BLaER1 treated with 17β-estradiol and CSF1 and Interleukin-3, amounts not matched to agents 10 nM and 100 nM (cell line): ENCODE results near the gene ELAVL2.

ENCODE experiments used
- H3K27ac ChIP-seq, 11 experiments: shearing (Covaris generic); formaldehyde crosslinking; 2 replicates each; pipeline ENCODE4 v1.8.1; 2022
- H3K27me3 ChIP-seq, 11 experiments: shearing (Covaris generic); formaldehyde crosslinking; 2 replicates each; pipeline ENCODE4 v1.8.1; 2022
- H3K36me3 ChIP-seq, 11 experiments: shearing (Covaris generic); formaldehyde crosslinking; 2 replicates each; pipeline ENCODE4 v1.8.1; 2022
- H3K4me1 ChIP-seq, 10 experiments: shearing (Covaris generic); formaldehyde crosslinking; 2 replicates each; pipeline ENCODE4 v1.8.1; 2022
- H3K4me2 ChIP-seq, 11 experiments: shearing (Covaris generic); formaldehyde crosslinking; 2 replicates each; pipeline ENCODE4 v1.8.1; 2022
- H3K4me3 ChIP-seq, 10 experiments: shearing (Covaris generic); formaldehyde crosslinking; 2 replicates each; pipeline ENCODE4 v1.8.1; 2022
- H3K9ac ChIP-seq, 11 experiments: shearing (Covaris generic); formaldehyde crosslinking; 2 replicates each; pipeline ENCODE4 v1.8.1; 2022
- H3K9me3 ChIP-seq, 11 experiments: shearing (Covaris generic); formaldehyde crosslinking; replicated peaks in 1 of 11; 2 replicates each; pipeline ENCODE4 v1.8.1; 2022
- H4K20me1 ChIP-seq, 11 experiments: shearing (Covaris generic); formaldehyde crosslinking; 2 replicates each; pipeline ENCODE4 v1.8.1; 2022
- Cebpa-rat ChIP-seq, 11 experiments: shearing (Covaris generic); IDR thresholded peaks; 2 replicates each; pipeline ENCODE4 v1.8.1; 2022

Gene ELAVL2

GRCh38 chr9:23826120-23826629 is at the start of gene ELAVL2:
TSS of gene ELAVL2 (minus strand) at chr9:23826240. CDS start at chr9:23762234, 64,006 bp downstream.
- no peak within 1 kb of the TSS for H3K27ac ChIP-seq

GRCh38 chr9:23858234-23858633 is 32.2 kb upstream of the ELAVL2 start:
- Histone ChIP-seq H3K27ac (no peak overlapping the region), H3K4me2 (no peak overlapping the region), H4K20me1 (no peaks in the 10 kb centered on the region), H3K9me3 (no peaks in the 10 kb centered on the region; a peak in 1 of 22 replicates), H3K4me3 (no peak overlapping the region), H3K27me3 (no peaks in the 10 kb centered on the region), H3K9ac (no peak overlapping the region), H3K36me3 (no peaks in the 10 kb centered on the region), H3K4me1 (no peaks in the 10 kb centered on the region)
- TF ChIP-seq Cebpa-rat (IDR thresholded peaks at IDR 0.05), result no peak

More at GRCh38 chr9:23826120-23826629, at the start of gene ELAVL2:
- Histone ChIP-seq H4K20me1 (no peaks in the 10 kb centered on the region), H3K9ac (no peak within 1 kb of the TSS), H3K4me3 (no peak within 1 kb of the TSS), H3K4me1 (no peaks in the 10 kb centered on the region), H3K36me3 (no peaks in the 10 kb centered on the region), H3K4me2 (no peak within 1 kb of the TSS), H3K9me3 (peaks cover 22 to 38% (median 28%) of the 10 kb centered on the region in 11 experiments), H3K27me3 (0 out of 22 replicates have a peak, but pooled peaks cover 0 to under 1% (median 0%) of the 10 kb centered on the region in 11 experiments)
- TF ChIP-seq Cebpa-rat (IDR thresholded peaks at IDR 0.05), result no peak

DNA sequence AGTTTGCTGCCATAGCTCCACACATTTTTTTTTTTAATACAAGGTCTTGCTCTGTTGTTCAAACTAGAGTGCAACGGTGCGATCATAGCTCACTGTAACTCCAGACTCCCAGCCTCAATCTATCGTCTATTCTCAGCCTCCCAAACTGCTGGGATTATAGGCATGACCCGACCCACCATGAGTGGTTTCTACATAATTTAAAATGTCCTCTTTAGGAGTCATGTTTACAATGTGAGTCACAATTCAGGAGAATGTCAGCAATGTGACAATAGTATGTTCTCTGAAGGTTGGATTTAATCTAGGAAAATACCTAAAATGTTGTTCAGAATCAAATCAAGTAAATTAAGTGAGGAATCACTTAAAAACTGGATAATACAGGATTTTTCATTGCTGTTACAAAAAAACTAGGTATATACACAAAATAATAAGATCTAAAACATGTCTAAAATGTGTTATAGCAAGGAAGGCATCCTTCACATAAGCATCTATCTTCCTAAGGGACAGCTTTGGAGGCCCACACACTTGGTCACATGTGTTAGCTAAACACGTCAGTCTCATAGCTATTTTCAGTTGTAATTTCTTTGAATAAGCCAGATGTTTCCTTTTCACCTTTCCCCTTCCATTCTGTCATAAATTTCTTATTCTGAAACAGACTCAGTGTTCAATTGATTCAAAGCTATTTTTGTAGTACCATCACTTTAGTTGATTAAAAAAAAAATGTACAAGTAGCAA is 30.0 kb upstream of the ELAVL2 start:
- Histone ChIP-seq H3K27ac (no peak overlapping the region), H4K20me1 (no peaks in the 10 kb centered on the region), H3K9ac (no peak overlapping the region), H3K9me3 (peaks cover 1 to 7% (median 4%) of the 10 kb centered on the region in 11 experiments; a peak in 14 of 22 replicates), H3K4me3 (no peak overlapping the region), H3K4me2 (no peak overlapping the region; a peak in 1 of 22 replicates), H3K4me1 (no peaks in the 10 kb centered on the region), H3K36me3 (no peaks in the 10 kb centered on the region), H3K27me3 (no peaks in the 10 kb centered on the region)
- TF ChIP-seq Cebpa-rat (IDR thresholded peaks at IDR 0.05), result no peak

DNA sequence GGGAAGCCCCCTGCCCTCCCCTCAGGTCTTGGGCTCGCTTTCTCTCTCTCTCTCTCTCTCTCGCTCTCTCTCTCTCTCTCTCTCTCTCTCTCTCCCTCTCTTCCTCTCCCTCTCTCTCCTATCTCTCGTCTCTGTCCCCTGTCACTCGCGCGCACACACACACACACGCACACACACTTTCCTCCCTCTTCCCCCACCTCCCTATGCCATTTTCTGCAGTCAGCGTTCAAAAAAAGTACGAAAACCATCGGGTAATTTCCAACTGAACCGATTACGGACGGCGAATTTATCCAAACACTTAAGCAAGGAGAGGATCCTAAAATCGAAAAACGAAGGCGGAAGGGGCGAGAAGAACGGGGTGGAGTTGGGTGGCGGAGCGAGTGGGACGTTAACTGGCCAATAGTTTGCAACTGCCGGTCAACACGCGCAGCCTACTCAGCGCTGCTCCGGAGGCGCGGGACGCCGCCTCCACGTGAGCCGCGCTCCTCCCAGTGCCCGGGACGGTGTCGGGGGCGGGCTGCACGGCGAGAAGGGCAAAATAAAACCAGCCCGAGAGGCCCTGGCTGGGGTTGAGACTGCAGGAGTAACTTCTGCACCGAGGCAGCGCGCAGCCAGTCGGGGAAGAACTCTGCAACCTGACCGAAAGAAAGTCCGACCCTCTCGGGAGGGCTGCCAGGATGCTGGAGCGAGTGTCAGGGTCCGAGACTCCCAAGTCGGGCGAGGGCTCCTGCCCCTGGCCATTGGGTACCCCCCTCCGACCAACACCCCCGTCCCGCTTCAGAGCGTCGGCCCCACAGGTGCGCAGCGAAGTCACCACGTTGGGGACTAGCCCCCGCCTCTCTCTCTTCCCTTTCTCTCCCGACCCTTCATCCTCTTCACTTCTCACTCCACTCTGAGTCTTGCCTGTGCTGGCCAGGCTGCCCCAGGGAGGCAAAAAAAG is 24.9 kb upstream of the ELAVL2 start:
- TF ChIP-seq Cebpa-rat (IDR thresholded peaks at IDR 0.05), result no peak
- Histone ChIP-seq H4K20me1 (no peaks in the 10 kb centered on the region), H3K4me1 (no peaks in the 10 kb centered on the region), H3K36me3 (no peaks in the 10 kb centered on the region), H3K4me3 (no peak overlapping the region), H3K9ac (no peak overlapping the region), H3K27me3 (no peaks in the 10 kb centered on the region), H3K4me2 (no peak overlapping the region), H3K27ac (no peak overlapping the region), H3K9me3 (peaks cover 4 to 12% (median 7%) of the 10 kb centered on the region in 11 experiments; a peak in 14 of 22 replicates)

GRCh38 chr9:23850242-23850689 is 24.2 kb upstream of the ELAVL2 start:
- H3K4me3 ChIP-seq, result no peak overlapping the region
- H4K20me1 ChIP-seq, result no peaks in the 10 kb centered on the region
- H3K4me1 ChIP-seq, result no peaks in the 10 kb centered on the region
- no peak overlapping the region for H3K4me2 ChIP-seq
- H3K9ac ChIP-seq, result no peak overlapping the region
- no peaks in the 10 kb centered on the region for H3K36me3 ChIP-seq
- H3K9me3 ChIP-seq, result peaks cover 4 to 12% (median 7%) of the 10 kb centered on the region in 11 experiments; a peak in 14 of 22 replicates
- H3K27ac ChIP-seq, result no peak overlapping the region
- no peak for TF ChIP-seq Cebpa-rat (IDR thresholded peaks at IDR 0.05)
- H3K27me3 ChIP-seq, result no peaks in the 10 kb centered on the region

DNA sequence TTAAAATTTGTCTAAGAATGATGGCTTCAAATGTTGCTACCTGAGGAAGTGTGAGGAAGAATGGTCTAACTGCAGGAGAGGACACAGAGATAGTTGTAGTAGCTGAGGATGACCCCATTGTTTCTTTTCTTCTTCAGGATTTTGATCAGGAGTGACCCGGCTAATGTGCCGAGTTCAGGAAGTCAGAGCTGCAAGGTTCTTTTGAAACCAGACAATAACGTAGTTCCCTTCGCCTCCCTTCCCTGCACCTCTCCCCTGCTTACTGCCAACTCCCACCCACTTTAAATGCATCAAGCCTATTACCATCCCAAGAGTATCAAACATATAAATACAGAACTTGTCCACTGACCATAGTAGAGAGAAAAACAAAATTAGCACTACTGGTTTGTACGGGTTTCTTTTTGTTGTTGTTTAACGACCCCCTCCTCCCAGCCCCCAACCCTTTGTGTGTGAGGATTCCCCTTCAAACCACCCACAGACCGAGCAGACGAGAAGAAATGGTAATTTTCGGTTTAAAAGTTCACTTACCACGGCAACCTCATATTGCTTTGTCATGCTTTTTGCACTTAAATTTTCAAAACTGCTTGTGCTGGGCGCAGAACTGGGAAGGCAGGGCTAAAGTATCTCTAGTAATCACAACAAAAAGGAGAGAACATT is 23.5 kb upstream of the ELAVL2 start:
- Histone ChIP-seq H4K20me1 (no peaks in the 10 kb centered on the region), H3K9me3 (peaks cover 4 to 12% (median 7%) of the 10 kb centered on the region in 11 experiments; a peak in 14 of 22 replicates), H3K27me3 (no peaks in the 10 kb centered on the region), H3K4me1 (no peaks in the 10 kb centered on the region), H3K4me3 (no peak overlapping the region), H3K36me3 (no peaks in the 10 kb centered on the region), H3K9ac (no peak overlapping the region), H3K27ac (no peak overlapping the region), H3K4me2 (no peak overlapping the region)
- TF ChIP-seq Cebpa-rat (IDR thresholded peaks at IDR 0.05), result no peak

GRCh38 chr9:23842565-23843129 is 16.6 kb upstream of the ELAVL2 start:
- H3K4me1 ChIP-seq, result no peaks in the 10 kb centered on the region

GRCh38 chr9:23841304-23841703 is 15.3 kb upstream of the ELAVL2 start:
- Histone ChIP-seq H3K4me3 (no peak overlapping the region), H3K9ac (no peak overlapping the region), H3K4me1 (no peaks in the 10 kb centered on the region), H3K27ac (no peak overlapping the region), H4K20me1 (no peaks in the 10 kb centered on the region), H3K27me3 (no peaks in the 10 kb centered on the region), H3K9me3 (no peaks in the 10 kb centered on the region), H3K36me3 (no peaks in the 10 kb centered on the region), H3K4me2 (no peak overlapping the region)
- no peak for TF ChIP-seq Cebpa-rat (IDR thresholded peaks at IDR 0.05)

More at GRCh38 chr9:23842565-23843129, 16.6 kb upstream of the ELAVL2 start:
- no peaks in the 10 kb centered on the region for H3K9me3 ChIP-seq
- no peak for TF ChIP-seq Cebpa-rat (IDR thresholded peaks at IDR 0.05)
- H3K27me3 ChIP-seq, result no peaks in the 10 kb centered on the region
- H3K9ac ChIP-seq, result no peak overlapping the region
- H3K4me2 ChIP-seq, result no peak overlapping the region
- no peak overlapping the region for H3K4me3 ChIP-seq
- H4K20me1 ChIP-seq, result no peaks in the 10 kb centered on the region
- no peaks in the 10 kb centered on the region for H3K36me3 ChIP-seq
- H3K27ac ChIP-seq, result no peak overlapping the region
